GM21825 (cell line): ENCODE results near the gene UPK3A.

Source experiments
- ATAC-seq: cut with Tn5 transposase; IDR thresholded peaks from one replicate; pipeline ENCODE4 v1.9.1; 2021; ENCODE audit warnings: mild to moderate bottlenecking, moderate library complexity; ENCODE audit not compliant: unreplicated experiment

UPK3A gene

DNA sequence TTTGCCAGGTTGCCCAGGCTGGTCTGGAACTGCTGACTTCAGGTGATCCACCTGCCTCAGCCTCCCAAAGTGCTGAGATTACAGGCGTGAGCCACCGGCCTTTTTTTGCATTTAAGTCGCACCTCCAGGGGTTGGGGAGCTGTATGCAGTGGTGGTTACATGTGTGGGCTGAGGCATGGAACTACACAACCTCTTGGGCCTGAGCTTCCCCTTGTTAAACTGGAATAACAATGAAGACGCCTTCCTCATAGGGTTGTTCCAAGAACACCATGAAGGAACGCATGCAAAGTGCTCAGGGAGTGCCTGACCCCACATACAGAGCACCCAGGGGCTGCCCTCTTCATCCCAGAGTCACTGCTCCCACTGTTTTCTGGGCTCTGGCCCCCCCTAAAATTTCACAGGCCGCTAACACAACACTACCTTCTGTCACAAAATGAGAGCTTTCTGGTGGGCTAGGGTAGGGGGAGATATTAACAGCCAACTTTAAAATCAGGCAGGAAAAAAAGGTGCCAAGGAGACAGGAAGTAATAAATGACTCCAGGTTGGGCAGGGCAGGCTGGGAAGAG, 23.7 kb downstream of the UPK3A start:
- no peak for ATAC-seq

DNA sequence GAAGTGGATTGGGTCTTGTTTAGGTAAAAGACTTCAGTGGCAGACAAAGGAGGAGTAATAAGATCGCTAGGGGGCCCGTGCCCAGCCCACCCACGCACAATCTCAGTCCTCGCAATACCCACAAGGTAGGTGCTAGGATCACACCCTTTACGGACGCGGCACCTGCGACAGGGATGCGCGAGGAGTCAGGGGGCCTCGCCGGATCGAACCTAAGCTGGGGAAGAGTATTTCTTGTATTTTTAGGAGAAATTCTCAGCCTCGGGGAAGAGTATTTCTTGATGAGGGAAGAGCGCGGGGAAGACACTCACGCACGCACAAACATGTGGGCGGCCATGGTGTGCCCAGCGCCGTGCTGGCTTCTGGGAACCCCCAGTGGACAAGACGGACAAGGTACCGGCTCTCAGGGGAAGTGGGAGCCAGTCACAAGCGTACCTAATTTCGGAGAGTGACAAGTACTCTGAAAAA, 24.2 kb downstream of the UPK3A start:
- no peak for ATAC-seq

DNA sequence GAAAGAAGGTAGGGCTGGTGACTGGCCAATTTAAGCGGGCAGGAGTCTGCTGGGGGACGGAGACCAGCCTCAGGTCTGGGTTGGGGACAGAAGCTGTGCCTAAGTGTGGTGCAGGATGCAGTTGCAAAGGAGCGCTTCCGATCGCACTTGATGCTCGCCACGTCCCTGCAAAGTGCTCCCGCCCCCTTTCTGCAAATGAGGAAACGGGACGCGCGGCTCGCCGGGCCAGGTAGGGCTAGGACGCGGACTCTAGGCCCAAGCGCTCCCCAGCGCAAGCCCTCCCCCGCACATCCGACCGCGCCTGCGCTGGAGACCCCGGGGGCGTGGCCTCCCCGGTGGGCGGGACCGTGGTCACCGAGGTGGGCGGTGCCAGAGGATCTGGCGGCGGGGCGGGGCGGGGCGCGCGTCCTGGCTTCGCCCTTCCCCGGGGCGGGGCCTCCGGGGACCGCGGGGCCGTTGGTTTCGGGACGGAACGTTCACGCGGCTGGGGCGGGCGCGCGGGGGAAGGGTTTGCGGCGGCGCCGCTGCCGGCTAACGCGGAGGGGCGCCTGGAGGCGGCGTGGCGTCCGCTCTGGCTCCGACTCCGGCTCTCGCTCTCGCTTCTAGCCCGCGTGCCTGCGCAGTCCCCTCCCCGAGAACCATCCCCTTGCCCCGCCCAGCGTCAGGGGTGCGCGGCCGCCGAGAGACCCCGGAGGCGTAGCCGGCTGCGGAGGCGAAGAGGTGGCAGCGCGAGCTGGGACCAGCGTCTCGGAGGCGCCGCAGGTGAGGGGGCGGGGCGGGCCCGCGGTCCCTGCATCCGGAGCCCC, 24.9 kb downstream of the UPK3A start, which contains the start of gene FAM118A:
FAM118A (plus strand) TSS at position 513 of the 806 bp plus-strand sequence. CDS start 12,446 bp downstream, outside the sequence.
- ATAC-seq: peak; percentile 75

DNA sequence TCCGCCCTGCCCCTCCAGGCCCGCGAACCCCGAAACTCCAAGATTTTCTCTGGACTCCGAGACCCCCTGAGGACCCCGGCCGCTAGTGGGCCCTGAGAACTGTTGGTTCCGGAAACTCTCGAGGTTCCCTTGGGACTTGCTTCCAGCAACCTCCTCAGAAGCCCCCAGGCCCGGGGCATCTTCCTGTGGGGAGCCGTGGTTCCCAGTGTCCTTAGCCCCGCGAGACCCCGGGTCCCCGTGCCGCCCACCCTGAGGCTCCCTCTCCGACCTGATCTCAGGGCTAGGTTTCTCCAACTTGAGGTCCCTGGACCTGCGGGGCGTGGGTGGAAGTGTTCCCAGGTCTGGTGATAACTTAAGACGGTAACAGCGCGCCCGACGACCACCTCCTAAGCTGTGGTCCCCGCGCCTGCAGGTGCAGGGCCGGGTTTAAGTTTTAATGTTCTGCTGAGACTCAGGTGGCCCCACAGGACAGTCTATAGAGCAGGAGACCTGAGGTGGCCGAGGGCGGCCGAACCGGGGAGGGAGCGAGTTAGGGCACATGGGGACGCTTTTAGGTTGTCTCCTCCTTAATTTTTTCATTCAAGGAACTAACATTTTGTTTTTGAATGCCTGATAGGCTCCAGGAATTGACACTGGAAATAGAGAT, 25.7 kb downstream of the UPK3A start:
- peak; percentile 1 for ATAC-seq

DNA sequence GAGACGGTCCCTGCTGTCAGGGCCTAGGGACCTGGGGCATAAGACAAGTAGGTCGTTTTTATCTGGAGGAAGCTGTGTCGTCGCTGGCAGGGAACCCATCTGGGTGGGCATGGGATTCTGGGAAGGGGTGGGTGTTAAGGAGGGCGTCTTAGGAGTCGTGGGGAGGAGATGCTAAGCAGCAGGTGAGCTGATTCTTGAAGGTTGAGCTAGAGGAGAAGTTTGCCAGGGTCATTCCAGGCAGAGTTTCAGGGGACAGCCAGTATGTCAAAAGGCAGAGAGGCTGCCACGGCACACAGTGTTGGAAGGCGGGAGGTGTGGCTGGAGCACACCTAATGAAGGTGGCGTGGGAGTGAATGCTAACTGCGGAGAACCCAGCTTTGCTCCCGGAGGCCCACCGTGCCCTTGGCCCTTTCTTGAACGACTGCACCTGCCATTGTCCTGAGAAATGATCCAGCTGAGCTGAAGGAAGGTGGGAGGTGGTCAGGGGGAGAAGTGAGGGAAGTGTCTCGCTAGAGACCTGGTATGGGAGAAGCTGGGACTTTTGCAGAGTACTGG, 26.3 kb downstream of the UPK3A start:
- ATAC-seq: no peak

DNA sequence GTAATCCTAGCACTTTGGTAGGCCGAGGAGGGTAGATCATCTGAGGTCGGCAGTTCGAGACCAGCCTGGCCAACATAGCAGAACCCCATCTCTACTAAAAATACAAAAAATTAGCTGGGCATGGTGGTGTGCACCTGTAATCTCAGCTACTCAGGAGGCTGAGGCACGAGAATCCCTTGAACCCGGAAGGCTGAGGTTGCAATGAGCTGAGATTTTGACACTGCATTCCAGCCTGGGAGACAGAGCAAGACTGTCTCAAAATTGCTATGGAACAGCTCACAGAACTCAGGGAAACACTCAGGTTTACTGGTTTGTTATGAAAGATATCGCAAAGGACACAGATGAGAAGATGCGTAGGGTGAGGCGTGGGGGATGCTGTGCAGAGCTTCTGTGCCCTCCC, 27.7 kb downstream of the UPK3A start:
- no peak for ATAC-seq

DNA sequence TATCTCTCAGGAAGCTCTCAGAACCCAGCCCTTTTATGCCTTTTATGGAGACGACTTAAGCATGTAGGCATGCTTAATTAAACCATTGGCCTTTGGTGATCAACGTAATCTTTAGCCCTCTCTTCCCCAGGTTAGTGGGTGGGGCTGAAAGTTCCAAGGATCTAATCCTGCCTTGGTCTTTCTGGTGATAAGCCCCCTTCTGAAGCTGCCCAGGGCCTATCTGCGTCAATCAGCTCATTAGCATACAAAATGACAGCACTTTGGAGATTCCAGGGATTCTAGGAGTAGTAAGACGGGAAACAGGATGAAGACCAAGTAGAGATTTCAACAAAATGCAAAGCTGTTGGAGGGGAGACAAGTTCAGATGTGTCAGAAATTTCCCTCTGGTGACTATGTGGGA, 28.1 kb downstream of the UPK3A start:
- ATAC-seq: no peak

DNA sequence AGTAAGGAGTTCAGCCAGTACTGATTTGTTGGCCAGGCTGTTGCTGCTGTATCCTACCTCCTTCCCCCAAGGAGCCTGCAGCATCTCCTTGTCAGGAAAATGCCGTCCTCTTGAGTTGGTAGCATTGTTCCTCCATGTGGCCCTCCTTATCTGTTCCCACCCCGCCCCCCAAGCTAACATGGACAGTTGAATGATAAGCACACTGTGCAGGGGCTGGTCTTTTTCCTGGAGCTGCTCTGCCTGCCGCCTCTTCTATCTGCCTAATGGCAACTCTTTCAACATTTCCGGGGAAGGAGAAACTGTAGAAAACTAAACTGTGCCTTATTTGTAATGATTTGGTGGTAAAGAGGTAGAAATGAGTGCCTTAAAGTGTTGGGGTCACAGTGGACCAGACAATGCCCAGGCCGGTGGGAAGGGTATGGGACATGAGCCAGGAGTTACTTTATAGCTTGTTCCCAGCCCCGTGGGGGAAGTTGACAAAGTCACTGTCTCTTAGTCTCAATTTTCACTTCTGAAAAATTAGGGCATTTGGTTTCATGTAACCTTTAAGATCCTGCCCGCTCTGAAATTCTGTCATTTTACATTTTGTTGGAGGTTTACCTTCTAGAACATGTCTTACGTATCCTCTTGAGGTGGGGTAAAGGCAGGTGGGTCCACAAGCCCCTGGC, 29.4 kb downstream of the UPK3A start:
- ATAC-seq: no peak

DNA sequence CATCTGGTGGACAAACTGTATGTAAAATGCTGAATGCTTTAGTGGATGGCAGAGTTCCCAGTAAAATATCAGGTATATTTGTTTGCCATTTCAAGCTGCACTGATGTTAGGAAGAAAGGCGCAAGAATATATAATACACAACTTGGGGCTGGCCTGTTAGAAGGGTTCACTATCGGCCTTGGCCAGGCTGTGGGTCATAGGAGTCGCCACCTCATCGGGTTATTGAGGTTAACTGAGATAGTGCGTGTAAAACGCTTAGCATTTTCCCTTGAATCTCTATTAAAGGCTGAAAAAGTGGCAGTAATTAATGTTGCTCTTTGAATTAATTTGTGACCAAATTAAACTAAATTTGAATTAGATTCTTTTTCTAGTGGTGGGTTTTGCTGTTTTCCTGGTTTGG, 30.0 kb downstream of the UPK3A start:
- ATAC-seq: no peak

DNA sequence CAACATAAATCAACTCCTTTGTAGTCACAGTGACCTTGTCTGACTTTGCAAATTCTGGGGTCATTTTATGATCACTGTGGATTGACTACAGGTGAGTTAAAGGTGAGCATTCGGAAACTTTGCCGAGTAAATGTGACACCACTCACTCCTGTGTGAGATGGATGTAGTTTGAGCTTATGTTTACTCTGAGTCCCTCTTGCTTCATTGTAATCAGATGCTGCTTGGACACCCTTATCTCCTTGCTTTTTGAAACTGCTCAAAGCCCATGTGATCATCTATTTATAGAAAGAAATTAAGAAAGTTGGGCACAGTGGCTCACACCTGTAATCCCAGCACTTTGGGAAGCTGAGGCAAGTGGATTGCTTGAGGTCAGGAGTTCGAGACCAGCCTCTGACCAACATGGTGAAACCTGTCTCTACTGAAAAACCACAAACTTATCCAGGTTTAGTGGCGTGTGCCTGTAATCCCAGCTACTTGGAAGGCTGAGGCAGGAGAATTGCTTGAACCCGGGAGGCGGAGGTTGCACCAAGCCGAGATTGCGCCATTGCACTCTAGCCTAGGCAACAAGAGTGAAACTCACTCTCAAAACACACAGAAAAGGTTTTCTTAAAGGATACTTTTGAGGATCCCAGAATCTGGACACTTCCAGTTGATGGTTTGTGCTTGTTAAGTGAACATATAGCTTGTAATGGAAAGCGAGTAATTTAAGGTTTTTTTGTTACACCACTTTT, 32.2 kb downstream of the UPK3A start:
- no peak for ATAC-seq

DNA sequence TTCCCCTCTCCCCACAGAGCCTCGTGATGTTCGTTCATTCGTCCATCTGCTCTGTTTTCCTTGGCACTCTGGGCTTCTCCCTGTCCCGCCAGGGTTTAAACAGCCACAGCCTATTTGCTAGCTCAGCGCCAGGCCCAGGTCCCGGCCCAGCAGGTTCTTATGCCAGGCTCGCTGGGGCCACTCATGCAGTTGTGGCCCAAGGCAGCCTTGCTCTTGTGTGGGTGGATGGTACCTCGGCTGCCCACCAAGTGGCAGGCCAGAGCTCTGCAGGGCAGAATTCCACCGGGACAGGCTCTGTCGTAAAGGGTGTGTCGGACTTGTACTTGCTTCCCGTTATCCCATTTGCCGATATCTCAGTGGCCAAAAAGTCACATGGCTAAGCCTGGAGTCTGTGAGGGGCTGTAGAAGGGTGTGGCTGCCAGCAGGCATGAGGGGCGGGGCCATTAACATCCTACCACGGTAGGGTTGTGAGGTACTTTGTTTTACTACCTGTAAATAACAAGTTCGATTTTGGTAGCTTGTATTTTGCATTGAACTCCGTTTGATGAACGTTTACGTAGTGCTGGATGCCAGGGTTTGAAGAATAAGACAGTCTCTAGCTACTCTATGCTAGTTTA, 32.9 kb downstream of the UPK3A start:
- no peak for ATAC-seq

DNA sequence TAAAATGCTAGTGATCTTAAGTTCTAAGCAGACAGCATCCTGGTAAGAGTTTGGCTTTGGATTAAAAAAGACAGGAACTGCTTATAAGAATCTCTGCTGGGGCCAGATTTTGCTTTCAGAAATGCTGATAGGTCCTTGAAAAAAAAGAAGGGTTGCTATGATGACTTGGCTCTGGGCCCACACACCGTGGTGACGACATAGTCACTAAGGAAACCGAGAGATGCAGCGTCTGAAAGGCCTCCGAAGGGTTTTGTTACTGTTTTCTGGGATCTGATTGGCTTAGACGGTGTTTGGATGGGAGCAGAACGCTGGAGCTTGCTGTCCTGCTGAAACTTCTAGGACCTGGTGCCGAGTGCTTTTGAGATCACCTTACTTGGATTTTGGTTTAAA, 33.4 kb downstream of the UPK3A start:
- ATAC-seq: peak; percentile 50

DNA sequence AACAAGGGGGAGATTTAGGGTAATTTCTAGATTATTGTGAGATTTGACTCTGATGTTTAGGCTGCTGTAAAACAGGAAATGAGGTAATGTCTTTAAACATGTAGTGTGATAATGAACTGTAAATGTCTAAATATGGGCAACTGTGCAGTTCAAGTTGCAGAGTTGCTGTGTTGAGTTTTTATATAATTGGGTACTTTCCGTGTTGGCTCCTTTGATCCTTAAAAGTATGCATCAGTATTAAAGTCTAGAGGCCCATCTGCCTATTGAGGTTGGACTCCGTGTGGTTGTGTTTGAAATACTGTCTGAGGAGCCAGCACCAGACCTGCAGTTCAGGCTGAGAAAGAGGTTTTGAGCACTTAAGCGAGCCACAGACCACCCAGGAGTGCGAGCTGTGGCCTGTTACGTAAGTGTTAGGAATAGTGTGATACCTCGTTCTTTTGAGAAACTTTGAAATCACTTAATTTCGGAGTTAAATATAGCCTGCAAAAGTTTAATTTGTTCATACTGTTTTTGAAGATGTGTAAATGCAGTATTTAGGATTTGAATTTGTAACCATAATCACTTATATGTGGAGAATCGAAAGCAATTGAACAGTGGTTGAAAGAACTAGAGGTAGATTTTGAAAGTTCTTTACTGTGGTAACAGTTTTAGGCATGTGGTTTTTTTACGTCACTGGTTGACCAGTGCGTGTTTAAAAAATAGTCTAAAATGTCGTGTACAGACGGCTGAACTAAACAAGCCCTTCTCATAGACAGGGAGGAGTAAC, 34.0 kb downstream of the UPK3A start:
- no peak for ATAC-seq

DNA sequence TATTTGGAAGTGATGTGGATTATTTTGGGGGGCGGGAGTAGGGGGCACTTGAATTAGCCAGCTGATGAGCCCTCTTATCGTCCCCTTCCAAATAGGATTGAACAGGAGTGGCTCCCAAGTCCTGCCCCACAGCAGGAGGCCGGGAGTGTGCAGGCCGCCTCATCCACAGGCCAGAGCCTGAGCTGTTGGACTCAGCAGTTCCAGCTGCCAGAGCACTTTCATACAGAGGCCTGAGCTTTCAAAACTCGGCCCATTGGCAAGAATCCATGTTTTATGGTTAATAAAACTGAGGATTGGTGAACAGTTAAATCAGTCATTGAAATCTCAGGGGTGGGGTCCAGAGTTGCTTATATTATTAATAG, 34.6 kb downstream of the UPK3A start:
- ATAC-seq: no peak

DNA sequence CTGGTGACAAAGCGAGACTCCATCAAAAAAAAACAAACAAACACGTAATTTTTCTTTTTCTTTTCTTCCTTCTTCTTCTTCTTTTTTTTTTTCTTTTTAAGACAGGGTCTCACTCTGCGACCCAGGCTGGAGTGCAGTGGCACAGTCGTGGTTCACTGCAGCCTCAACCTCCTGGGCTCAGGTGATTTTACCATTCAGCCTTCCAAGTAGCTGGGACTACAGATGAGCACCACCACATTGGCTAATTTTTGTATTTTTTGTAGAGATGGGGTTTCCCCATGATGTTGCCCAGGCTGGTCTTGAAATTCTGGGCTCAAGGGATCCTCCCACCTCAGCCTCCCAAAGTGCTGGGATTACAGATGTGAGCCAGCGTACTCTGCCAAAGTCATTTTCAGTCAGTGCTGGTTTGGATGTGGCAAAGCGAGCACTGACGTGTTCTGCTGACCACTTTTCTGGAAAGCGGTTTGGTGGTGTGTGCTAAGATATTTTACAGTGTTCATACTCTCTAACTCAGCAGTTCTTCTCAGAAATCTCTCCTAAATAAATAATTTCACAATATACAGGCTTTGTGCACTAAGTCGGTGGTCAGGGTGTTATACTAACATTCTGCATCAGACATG, 35.7 kb downstream of the UPK3A start:
- ATAC-seq: no peak

DNA sequence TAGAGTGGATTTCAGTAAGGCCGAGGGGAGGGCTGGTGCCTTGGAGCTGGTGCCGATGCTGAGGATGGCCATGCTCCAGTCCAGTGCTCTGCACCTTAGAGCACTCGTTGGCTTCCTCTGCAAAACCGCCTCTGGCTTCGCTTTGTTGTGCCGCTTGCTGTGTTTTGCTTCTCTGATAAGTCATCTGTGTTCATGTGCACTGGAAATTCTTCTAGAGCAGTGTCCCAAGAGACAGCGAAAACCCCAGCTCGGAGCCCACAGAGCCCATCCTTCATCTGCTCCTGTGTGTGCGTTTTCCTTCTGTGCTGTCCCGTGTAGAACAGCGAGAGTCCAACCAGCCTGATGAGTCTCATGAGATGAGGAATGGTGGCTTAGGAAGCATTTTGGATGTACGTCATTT, 37.1 kb downstream of the UPK3A start:
- no peak for ATAC-seq

DNA sequence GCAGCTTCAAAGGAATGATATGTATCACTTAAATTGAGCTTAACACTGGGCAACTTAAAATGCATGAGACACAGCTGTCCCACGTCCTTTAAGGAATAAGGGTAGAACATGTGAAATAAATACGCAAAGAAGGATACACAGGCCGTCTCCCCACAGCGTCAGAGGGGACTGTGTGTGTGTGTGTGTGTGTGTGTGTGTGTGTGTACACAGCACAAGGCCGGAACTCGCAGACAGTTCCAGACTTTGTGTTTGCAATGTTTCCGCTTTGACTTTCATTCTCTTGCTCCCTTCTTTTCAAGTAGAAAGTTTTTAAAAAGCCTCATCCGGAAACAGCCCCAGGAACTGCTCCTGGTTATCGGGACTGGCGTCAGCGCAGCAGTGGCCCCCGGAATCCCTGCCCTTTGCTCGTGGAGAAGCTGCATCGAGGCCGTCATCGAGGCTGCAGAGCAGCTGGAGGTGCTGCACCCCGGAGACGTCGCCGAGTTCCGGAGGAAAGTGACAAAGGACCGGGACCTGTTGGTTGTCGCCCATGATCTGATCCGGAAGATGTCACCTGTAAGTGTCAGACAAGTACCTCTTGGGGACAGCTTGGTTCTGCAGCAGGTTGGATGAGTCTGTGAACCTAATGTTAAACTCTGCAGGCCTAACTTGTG, 38.2 kb downstream of the UPK3A start:
- ATAC-seq: no peak

DNA sequence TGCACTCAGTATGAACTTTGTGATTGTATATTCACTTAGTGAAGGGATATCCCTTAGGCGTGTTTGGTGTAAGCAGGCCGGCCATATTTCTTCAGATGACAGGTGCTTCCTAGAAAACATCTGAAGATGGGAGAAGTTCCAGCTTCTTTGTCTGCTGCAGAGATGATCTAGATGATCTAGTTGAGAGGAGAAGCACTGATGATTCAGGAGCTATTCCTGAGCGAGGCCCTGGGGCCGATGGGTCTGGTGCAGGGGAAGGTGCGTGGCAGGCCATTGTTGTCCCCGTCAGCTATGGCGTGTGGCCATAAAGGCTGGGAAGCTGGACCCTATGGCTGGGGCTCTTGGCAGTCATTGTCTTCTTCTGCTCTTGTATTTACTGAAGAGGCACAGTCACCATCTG, 38.9 kb downstream of the UPK3A start:
- no peak for ATAC-seq
